Measurements from ENCODE around the gene FAM200C.

DNA sequence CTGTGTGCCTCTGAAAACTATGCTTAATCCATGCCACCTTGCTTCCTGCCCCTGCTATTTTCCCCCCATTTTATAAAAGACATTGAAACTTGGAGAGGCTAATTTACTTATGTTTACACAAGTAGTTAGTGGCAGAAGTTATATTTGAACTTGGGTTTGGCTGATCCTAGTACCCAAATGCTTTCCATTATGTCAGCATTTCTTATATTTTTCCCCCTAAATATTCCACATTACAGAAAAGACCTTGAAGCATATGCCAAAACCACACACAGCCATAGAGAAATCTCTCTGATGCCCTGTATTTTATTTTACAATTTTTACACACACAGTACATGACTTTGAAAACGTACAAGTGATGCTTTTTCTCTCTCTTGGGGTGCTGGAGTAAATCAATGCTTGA lies 40.6 kb downstream of the FAM200C start:
- TF ChIP-seq ZNF619 (CRISPR knock-in tag; IDR thresholded peaks at IDR 0.05) (no peak), NFRKB (IDR thresholded peaks at IDR 0.05) (no peak), SRF (IDR thresholded peaks at IDR 0.05; ENCODE audit: low read depth, low read length) (no peak), RFX5 (IDR thresholded peaks at IDR 0.05; ENCODE audit: low read depth, low read length) (no peak), TCF7 (IDR thresholded peaks at IDR 0.05; ENCODE audit: low read depth) (no peak), SMARCE1 (IDR thresholded peaks at IDR 0.05; ENCODE audit: borderline replicate concordance) (no peak), NR2F2 (IDR thresholded peaks at IDR 0.05; ENCODE audit: borderline replicate concordance, low read depth) (no peak), ELF4 (CRISPR knock-in tag; IDR thresholded peaks at IDR 0.05; ENCODE audit: borderline replicate concordance) (no peak)
- TF ChIP-seq, protein P1, sequence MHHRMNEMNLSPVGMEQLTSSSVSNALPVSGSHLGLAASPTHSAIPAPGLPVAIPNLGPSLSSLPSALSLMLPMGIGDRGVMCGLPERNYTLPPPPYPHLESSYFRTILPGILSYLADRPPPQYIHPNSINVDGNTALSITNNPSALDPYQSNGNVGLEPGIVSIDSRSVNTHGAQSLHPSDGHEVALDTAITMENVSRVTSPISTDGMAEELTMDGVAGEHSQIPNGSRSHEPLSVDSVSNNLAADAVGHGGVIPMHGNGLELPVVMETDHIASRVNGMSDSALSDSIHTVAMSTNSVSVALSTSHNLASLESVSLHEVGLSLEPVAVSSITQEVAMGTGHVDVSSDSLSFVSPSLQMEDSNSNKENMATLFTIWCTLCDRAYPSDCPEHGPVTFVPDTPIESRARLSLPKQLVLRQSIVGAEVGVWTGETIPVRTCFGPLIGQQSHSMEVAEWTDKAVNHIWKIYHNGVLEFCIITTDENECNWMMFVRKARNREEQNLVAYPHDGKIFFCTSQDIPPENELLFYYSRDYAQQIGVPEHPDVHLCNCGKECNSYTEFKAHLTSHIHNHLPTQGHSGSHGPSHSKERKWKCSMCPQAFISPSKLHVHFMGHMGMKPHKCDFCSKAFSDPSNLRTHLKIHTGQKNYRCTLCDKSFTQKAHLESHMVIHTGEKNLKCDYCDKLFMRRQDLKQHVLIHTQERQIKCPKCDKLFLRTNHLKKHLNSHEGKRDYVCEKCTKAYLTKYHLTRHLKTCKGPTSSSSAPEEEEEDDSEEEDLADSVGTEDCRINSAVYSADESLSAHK (CRISPR knock-in tag; IDR thresholded peaks at IDR 0.05; ENCODE audit: borderline replicate concordance): no peak
- TF ChIP-seq, protein P2, sequence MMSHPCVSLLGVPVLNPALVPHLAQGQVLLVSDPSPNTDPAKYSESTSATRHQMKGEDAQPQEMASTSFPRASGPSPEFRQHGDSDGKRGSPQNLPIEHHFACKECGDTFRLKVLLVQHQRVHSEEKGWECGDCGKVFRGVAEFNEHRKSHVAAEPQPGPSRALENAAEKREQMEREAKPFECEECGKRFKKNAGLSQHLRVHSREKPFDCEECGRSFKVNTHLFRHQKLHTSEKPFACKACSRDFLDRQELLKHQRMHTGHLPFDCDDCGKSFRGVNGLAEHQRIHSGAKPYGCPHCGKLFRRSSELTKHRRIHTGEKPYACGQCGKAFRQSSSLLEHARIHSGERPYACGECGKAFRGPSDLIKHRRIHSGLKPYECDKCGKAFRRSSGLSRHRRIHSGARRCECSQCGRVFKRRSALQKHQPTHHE (CRISPR knock-in tag; IDR thresholded peaks at IDR 0.05; ENCODE audit: borderline replicate concordance): no peak
- TF ChIP-seq, protein P3, sequence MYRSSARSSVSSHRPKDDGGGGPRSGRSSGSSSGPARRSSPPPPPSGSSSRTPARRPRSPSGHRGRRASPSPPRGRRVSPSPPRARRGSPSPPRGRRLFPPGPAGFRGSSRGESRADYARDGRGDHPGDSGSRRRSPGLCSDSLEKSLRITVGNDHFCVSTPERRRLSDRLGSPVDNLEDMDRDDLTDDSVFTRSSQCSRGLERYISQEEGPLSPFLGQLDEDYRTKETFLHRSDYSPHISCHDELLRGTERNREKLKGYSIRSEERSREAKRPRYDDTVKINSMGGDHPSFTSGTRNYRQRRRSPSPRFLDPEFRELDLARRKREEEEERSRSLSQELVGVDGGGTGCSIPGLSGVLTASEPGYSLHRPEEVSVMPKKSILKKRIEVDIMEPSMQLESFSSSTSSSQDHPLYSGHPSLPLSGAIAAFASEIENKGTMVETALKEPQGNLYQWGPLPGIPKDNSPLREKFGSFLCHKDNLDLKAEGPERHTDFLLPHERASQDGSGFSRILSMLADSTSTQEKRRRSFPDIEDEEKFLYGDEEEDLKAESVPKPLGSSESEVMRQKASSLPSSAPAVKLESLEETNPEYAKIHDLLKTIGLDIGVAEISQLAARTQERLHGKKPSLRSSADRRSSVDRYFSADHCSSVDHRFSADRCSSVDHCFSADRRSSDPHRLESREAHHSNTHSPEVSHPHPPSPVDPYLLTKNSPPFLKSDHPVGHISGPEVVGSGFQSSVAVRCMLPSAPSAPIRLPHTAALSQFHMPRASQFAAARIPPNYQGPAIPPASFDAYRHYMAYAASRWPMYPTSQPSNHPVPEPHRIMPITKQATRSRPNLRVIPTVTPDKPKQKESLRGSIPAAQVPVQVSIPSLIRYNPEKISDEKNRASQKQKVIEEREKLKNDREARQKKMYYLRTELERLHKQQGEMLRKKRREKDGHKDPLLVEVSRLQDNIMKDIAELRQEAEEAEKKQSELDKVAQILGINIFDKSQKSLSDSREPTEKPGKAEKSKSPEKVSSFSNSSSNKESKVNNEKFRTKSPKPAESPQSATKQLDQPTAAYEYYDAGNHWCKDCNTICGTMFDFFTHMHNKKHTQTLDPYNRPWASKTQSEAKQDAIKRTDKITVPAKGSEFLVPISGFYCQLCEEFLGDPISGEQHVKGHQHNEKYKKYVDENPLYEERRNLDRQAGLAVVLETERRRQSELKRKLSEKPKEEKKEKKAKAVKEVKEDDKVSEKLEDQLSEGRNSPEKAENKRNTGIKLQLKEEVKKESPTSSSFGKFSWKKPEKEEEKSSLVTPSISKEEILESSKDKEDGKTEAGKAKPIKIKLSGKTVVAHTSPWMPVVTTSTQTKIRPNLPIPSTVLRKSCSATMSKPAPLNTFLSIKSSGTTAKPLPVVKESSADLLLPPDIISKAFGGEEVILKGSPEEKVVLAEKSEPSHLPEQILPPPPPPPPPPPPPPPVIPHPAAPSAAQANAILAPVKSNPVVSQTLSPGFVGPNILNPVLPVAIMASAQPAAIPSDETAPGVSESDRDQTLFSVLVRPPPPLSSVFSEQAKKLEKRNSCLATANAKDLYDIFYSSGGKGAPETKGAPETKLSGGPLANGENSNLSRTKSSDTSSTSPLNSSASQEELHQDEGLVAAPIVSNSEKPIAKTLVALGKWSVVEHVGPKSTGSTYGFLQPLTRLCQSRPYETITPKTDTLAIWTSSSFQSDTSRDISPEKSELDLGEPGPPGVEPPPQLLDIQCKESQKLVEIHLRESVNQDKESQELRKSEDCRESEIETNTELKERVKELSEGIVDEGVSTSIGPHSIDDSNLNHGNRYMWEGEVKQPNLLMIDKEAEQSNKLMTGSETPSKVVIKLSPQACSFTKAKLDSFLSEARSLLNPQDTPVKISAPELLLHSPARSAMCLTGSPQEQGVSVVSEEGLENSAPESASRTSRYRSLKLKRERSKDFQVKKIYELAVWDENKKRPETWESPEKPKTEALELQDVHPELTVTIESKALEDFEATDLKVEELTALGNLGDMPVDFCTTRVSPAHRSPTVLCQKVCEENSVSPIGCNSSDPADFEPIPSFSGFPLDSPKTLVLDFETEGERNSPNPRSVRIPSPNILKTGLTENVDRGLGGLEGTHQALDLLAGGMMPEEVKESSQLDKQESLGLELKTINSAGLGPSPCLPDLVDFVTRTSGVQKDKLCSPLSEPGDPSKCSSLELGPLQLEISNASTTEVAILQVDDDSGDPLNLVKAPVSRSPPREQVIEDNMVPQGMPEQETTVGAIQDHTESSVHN (CRISPR knock-in tag; IDR thresholded peaks at IDR 0.05): no peak

All from HepG2 (cell line).